IPS-15b (cell line): ENCODE data around the gene ATP2C2.

Experiments used
- H3K27me3 ChIP-seq: one replicate; pipeline ENCODE4 v1.6.1; 2013; ENCODE audit warnings: low read length; ENCODE audit not compliant: control insufficient read depth, insufficient read depth
- H3K36me3 ChIP-seq: one replicate; pipeline ENCODE4 v1.6.1; 2013; ENCODE audit warnings: low read length; ENCODE audit not compliant: control insufficient read depth, insufficient read depth
- H3K4me1 ChIP-seq: one replicate; pipeline ENCODE4 v1.6.1; 2013; ENCODE audit warnings: mild to moderate bottlenecking, low read length; ENCODE audit not compliant: control insufficient read depth, insufficient read depth
- H3K4me3 ChIP-seq: one replicate; pipeline ENCODE4 v1.5.1; 2013; ENCODE audit warnings: low read depth, low read length
- H3K9ac ChIP-seq: one replicate; pipeline ENCODE4 v1.6.1; 2013; ENCODE audit warnings: low read depth, mild to moderate bottlenecking, low read length
- H3K9me3 ChIP-seq: one replicate; pipeline ENCODE4 v1.6.1; 2013; ENCODE audit warnings: mild to moderate bottlenecking, low read length; ENCODE audit not compliant: control insufficient read depth, insufficient read depth

The ATP2C2 gene

DNA sequence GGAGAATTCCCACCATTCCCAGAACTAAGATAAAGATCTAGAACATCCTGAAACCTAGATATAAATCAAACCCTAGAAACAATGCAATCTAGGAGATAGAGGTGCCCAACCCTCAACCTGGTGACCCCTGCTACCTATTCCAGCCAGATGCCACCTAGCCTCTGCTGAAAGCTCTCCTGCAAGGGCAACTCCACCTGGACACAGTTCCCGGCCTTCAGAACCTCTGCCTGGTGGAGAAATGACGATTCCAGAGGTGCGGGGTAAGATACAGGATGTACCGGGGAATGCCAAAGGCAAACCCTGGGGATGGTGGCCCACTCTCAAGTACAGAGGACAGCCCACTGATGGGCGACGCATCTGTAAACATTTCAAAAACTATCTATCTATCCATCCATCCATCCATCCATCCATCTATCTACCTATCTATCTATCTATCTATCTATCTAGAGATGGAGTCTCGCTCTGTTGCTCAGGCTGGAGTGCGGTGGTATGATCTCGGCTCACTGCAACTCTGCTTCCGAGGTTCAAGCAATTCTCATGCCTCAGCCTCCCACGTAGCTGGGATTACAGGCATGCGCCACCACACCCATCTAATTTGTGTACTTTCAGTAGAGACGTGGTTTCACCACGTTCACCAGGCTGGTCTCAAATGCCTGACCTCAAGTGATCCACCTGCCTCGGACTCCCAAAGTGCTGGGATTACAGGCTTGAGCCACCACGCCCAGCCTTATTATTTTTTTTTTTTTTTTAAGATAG lies 117.1 kb downstream of the ATP2C2 start:
- no peak overlapping the region for H3K9ac ChIP-seq
- H3K4me3 ChIP-seq = no peak overlapping the region
- no peaks in the 10 kb centered on the region for H3K27me3 ChIP-seq
- H3K9me3 ChIP-seq = no peaks in the 10 kb centered on the region
- H3K36me3 ChIP-seq = peaks cover 10% of the 10 kb centered on the region
- no peaks in the 10 kb centered on the region for H3K4me1 ChIP-seq

GRCh38 chr16:84486126-84486525 lies 117.8 kb downstream of the ATP2C2 start:
- Histone ChIP-seq H3K4me3 (no peak overlapping the region), H3K27me3 (no peaks in the 10 kb centered on the region), H3K9me3 (no peaks in the 10 kb centered on the region), H3K36me3 (peaks cover 10% of the 10 kb centered on the region), H3K9ac (no peak overlapping the region), H3K4me1 (no peaks in the 10 kb centered on the region)

DNA sequence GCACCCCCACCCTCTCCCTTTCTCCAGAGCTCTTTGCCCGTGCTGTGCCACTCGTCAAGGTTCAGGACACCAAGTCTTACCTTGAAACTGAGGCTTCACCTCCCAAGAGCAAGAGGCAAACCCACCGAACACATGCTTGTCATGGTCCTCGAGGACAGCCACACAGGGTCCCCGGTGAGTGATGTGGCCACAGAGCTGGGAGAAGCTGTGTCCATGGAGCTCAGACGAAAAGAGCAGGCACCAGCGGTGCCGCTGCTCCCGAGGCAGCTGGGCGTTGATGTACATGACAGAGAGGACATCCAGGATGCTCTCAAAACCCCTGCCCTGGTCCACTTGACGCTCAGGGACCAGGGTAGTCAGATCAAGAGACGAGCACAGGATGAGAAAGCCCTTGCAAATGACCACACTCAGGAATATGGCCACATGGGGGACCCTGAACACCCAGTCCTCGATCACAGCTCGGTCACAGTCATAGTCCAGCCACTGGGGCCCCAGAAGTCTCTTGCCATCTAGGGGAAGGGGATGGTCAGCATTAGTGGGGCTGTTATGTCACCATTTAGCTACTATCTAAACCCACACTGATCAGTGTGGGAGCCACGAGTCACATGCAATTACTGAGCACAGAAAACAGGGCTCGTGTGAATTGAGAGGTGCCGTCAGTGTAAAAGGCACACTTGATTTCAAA lies 118.4 kb downstream of the ATP2C2 start:
- Histone ChIP-seq H3K36me3 (peaks cover 10% of the 10 kb centered on the region), H3K9ac (no peak overlapping the region), H3K27me3 (no peaks in the 10 kb centered on the region), H3K9me3 (no peaks in the 10 kb centered on the region), H3K4me3 (no peak overlapping the region), H3K4me1 (no peaks in the 10 kb centered on the region)

- no peaks in the 10 kb centered on the region for H3K27me3 ChIP-seq
- H3K36me3 ChIP-seq = peaks cover 9% of the 10 kb centered on the region
- no peak overlapping the region for H3K4me3 ChIP-seq
- no peak overlapping the region for H3K9ac ChIP-seq
- no peaks in the 10 kb centered on the region for H3K9me3 ChIP-seq
- no peaks in the 10 kb centered on the region for H3K4me1 ChIP-seq
Measured at GRCh38 chr16:84487358-84487757, 119.0 kb downstream of the ATP2C2 start.

GRCh38 chr16:84489131-84489530 lies 120.8 kb downstream of the ATP2C2 start:
- no peak overlapping the region for H3K4me3 ChIP-seq
- no peaks in the 10 kb centered on the region for H3K27me3 ChIP-seq
- H3K9me3 ChIP-seq = peaks cover 4% of the 10 kb centered on the region
- H3K4me1 ChIP-seq = no peaks in the 10 kb centered on the region
- no peak overlapping the region for H3K9ac ChIP-seq
- H3K36me3 ChIP-seq = peaks cover 9% of the 10 kb centered on the region

DNA sequence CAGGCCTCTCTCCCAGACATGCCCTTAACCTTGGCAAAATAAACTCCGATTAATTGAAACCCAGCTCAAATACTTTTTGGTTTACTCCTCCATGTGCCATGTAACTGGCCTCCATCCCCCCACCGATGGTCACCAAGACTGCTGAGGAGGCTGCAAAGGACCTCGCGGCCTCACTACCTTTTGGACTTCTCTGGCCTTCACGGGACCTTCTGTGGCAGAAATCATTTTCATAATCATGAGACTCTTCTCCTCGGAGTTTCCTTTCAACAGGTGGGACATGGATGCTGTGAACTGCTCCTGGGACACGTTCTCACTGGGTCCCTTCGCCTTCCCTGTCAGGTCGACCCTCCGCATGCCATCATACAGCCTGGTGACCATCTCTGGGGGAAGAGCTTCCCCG lies 127.2 kb downstream of the ATP2C2 start:
- Histone ChIP-seq H3K4me1 (no peaks in the 10 kb centered on the region), H3K27me3 (no peaks in the 10 kb centered on the region), H3K9ac (no peak overlapping the region), H3K4me3 (no peak overlapping the region), H3K9me3 (peaks cover 4% of the 10 kb centered on the region), H3K36me3 (peaks cover 23% of the 10 kb centered on the region)

DNA sequence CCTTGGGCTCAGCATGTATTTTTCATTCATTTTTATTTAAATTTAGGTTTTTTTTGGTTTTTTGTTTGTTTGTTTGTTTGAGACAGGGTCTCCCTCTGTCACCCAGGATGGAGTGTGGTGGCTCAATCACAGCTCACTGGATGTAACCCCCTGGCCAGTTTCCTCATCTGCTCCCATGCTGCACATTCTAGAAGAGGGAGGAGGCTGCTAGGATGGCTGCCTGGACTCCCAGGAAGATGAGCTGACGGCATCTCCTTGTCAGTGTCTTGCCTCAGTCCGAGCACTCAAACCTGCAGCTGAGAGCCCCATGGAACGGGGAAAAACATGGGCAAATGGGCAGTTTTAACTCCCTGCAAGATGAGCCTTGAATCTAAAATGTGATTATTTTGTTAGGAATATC lies 128.7 kb downstream of the ATP2C2 start:
- H3K9ac ChIP-seq = no peak overlapping the region
- H3K9me3 ChIP-seq = peaks cover 4% of the 10 kb centered on the region
- H3K4me3 ChIP-seq = no peak overlapping the region
- no peaks in the 10 kb centered on the region for H3K4me1 ChIP-seq
- no peaks in the 10 kb centered on the region for H3K27me3 ChIP-seq
- H3K36me3 ChIP-seq = peaks cover 23% of the 10 kb centered on the region

DNA sequence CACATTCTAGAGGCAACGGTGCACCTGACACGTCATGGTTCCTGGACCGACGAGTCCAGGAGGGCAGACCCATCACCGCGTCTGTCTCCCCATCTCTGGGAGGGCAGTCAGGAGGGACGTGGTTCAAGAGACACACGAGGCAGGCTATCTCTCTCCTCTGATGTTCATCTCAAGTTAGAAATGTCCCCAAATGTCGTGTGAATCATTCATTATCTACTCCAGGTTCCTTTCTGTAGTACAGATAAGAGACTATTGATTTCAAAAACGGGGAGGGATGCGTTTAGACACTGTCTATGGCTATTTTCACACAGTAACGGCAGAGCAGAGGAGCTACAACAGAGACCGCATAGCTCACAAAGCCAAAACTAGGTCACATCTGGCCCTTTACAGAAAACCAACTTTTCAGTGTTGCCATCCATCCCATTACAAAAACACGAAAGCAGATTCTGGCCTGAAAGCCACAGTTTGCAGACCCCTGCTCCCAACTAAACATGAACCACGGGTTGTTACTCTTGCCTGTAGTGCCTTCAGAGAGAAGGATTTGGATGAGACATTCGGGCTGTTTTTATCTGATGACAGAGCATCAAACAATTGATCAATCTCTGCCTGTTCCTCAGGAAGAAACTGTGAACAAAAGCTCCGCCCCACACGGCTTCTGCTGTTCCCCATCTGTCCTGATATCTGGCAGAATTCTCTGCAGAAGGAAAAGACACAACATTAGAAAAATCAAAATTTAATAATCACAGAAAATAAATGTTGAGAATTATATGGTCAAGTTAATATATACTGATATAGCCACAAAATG lies 129.3 kb downstream of the ATP2C2 start:
- no peaks in the 10 kb centered on the region for H3K27me3 ChIP-seq
- no peak overlapping the region for H3K4me3 ChIP-seq

DNA sequence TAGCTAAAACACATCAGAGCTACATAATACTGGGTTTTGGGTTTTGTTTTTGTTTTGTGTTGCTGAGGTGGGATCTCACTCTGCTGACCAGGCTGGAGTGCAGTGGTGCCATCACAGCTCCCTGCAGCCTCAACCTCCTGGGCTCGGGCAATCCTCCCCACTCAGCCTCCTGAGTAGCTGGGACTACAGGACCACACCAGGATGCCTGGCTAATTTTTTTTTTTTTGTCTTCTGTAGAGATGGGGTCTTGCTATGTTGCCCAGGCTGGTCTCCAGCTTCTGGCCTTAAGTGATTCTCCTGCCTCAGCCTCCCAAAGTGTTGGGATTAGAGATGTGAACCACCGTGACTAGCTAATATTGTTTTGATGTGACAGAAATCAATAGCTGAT lies 129.9 kb downstream of the ATP2C2 start:
- Histone ChIP-seq H3K9ac (no peak overlapping the region), H3K9me3 (peaks cover under 1% of the 10 kb centered on the region), H3K4me3 (no peak overlapping the region), H3K27me3 (no peaks in the 10 kb centered on the region), H3K36me3 (peaks cover 22% of the 10 kb centered on the region), H3K4me1 (no peaks in the 10 kb centered on the region)

More for the DNA sequence above, 129.3 kb downstream of the ATP2C2 start:
- Histone ChIP-seq H3K9ac (no peak overlapping the region), H3K9me3 (peaks cover 4% of the 10 kb centered on the region), H3K36me3 (peaks cover 27% of the 10 kb centered on the region), H3K4me1 (no peaks in the 10 kb centered on the region)

- H3K9me3 ChIP-seq = no peaks in the 10 kb centered on the region
- H3K4me1 ChIP-seq = peaks cover 2% of the 10 kb centered on the region
- H3K27me3 ChIP-seq = no peaks in the 10 kb centered on the region
- no peak overlapping the region for H3K9ac ChIP-seq
- no peak overlapping the region for H3K4me3 ChIP-seq
- peaks cover 21% of the 10 kb centered on the region for H3K36me3 ChIP-seq
Measured at GRCh38 chr16:84498859-84499620, 130.7 kb downstream of the ATP2C2 start.

DNA sequence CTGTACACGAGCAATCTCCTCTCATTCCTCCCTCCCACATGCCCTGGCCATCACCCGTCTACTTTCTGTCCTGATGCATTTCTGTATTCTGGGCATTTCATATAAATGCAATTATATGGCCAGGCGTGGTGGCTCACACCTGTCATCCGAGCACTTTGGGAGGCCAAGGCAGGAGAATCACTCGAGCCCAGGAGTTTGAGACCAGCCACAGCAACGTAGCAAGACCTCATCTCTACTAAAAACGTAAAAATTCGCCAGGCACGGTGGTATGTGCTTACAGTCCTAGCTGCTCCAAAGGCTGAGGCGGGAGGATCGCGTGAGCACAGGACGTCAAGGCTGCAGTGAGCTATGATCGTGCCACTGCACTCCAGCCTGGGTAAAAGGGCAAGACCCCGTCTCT lies 131.3 kb downstream of the ATP2C2 start:
- no peak overlapping the region for H3K4me3 ChIP-seq
- H3K4me1 ChIP-seq = peaks cover 2% of the 10 kb centered on the region
- no peaks in the 10 kb centered on the region for H3K9me3 ChIP-seq

More for the DNA sequence above, 131.3 kb downstream of the ATP2C2 start:
- Histone ChIP-seq H3K9ac (no peak overlapping the region), H3K36me3 (peaks cover 18% of the 10 kb centered on the region), H3K27me3 (no peaks in the 10 kb centered on the region)
